K562 (cell line): ENCODE data around the gene YEATS2. TPM values are rescaled to one million over a fixed set of nuclear protein-coding genes. Genes with fewer than 3 reads are reported as not detected.

Source experiments
- ATAC-seq: fragments of 200-7000 bp; cut with Tn5 transposase; 3 replicates; pipeline ENCODE4 v1.9.1; 2020; ENCODE audit warnings: moderate library complexity
- BruUV-seq: library from RNA; stranded (reverse); fragments of 400-500 nt; replicated peaks from 2 replicates; lab custom pipeline; 2021; lab: Mats Ljungman, UMichigan
- CTCF ChIA-PET: fragments of 300-600 bp; formaldehyde crosslinking; extraction: SDS; loops from one replicate; lab custom pipeline; 2021; ENCODE audit warnings: low intra/inter-chr PET ratio; lab: Yijun Ruan, JAX
- POLR2A ChIA-PET: fragments of 300-600, 350-650 bp; sonication (Branson Sonifier 250); formaldehyde crosslinking; extraction: SDS; loops from one replicate; lab custom pipeline; 2021; ENCODE audit warnings: antibody characterized with exemption, inconsistent platforms; lab: Yijun Ruan, JAX
- DNase-seq, 4 experiments: peaks; one replicate each; pipeline versions ENCODE4 v3.0.0 to v3.0.0-alpha.2; 2011 to 2018; ENCODE audit warnings: low spot score in 3 of 4, mixed read lengths in 3 of 4; ENCODE audit errors: extremely low read depth in 1 of 4
- FAIRE-seq: peaks from 2 replicates; lab custom pipeline; 2011; peaks lifted over from hg19 to GRCh38; lab: Jason Lieb, UNC
- H2AFZ ChIP-seq: 2 replicates; pipeline ENCODE4 v1.6.0; 2011; ENCODE audit warnings: low read depth, low read length, control low read depth, inconsistent platforms
- H3K27ac ChIP-seq: fragments of 200-600 bp; 3 replicates; pipeline ENCODE4 v1.8.0; 2011; ENCODE audit warnings: low read depth, mild to moderate bottlenecking, control low read depth, inconsistent platforms, low read length, moderate library complexity, mixed read lengths; ENCODE audit errors: extremely low read depth
- H3K27me3 ChIP-seq, 2 experiments: fragments of 300-600 bp in 1 of 2; 2 replicates in 1 of 2; 3 replicates in 1 of 2; pipeline versions ENCODE4 v1.6.0 to v1.8.0; 2011; ENCODE audit warnings: inconsistent platforms in 2 of 2, low read length in 2 of 2, mild to moderate bottlenecking in 1 of 2, mixed read lengths in 1 of 2, moderate library complexity in 1 of 2; ENCODE audit not compliant: control insufficient read depth in 2 of 2, insufficient read depth in 2 of 2
- H3K36me3 ChIP-seq: fragments of 300-600 bp; 3 replicates; pipeline ENCODE4 v1.8.0; 2011; ENCODE audit warnings: mild to moderate bottlenecking, low read length, inconsistent platforms; ENCODE audit not compliant: control insufficient read depth, insufficient read depth
- H3K4me1 ChIP-seq, 2 experiments: fragments of 200-600 bp in 1 of 2; replicated peaks in 1 of 2; 2 replicates in 1 of 2; 3 replicates in 1 of 2; pipeline versions ENCODE4 v1.5.1 to v1.8.0; 2011; ENCODE audit warnings: inconsistent platforms in 2 of 2, low read length in 2 of 2, mild to moderate bottlenecking in 1 of 2, mixed read lengths in 1 of 2, moderate library complexity in 1 of 2; ENCODE audit not compliant: control insufficient read depth in 2 of 2, insufficient read depth in 2 of 2
- H3K4me2 ChIP-seq: 2 replicates; pipeline ENCODE4 v1.6.1; 2011; ENCODE audit warnings: low read length, control low read depth, inconsistent platforms, mixed read lengths; ENCODE audit not compliant: insufficient read depth
- H3K4me3 ChIP-seq: fragments of 200-600 bp; sonication (generic), shearing (Covaris generic); 2 replicates; pipeline ENCODE4 v1.5.1; 2016; ENCODE audit warnings: control low read depth, inconsistent platforms
- H3K79me2 ChIP-seq: fragments of 200-600 bp; 3 replicates; pipeline ENCODE4 v1.8.0; 2011; ENCODE audit warnings: low read length, inconsistent platforms; ENCODE audit not compliant: control insufficient read depth, insufficient read depth
- H3K9ac ChIP-seq, 2 experiments: 2 replicates each; pipeline versions ENCODE4 v1.6.0 to v1.6.1; 2011; ENCODE audit warnings: low read depth in 2 of 2, low read length in 2 of 2, control low read depth in 1 of 2, inconsistent platforms in 1 of 2, mild to moderate bottlenecking in 1 of 2, mixed read lengths in 1 of 2; ENCODE audit not compliant: insufficient read depth in 1 of 2
- H3K9me1 ChIP-seq: one replicate; pipeline ENCODE4 v1.6.0; 2011; ENCODE audit warnings: inconsistent platforms, mild to moderate bottlenecking, low read length, moderate library complexity; ENCODE audit not compliant: control insufficient read depth, insufficient read depth
- H3K9me3 ChIP-seq: replicated peaks from 2 replicates; pipeline ENCODE4 v1.5.1; 2011; ENCODE audit warnings: low read depth, low read length, inconsistent platforms; ENCODE audit not compliant: control insufficient read depth, insufficient read depth
- H4K20me1 ChIP-seq: replicated peaks from 2 replicates; pipeline ENCODE4 v1.6.1; 2011; ENCODE audit warnings: low read length, inconsistent platforms, mixed read lengths; ENCODE audit not compliant: control insufficient read depth, insufficient read depth
- ADNP ChIP-seq: fragments of 200-800 bp; sonication (Bioruptor generic); IDR thresholded peaks from 2 replicates; pipeline ENCODE4 v1.6.1; 2016; ENCODE audit warnings: missing genetic modification characterization, missing compliant biosample characterization
- ARID1B ChIP-seq: fragments of 450-650 bp; IDR thresholded peaks from 2 replicates; pipeline ENCODE4 v1.6.1; 2016; ENCODE audit warnings: antibody characterized with exemption, mild to moderate bottlenecking, inconsistent platforms
- CHCHD3 ChIP-seq: fragments of 250-450 bp; sonication (Bioruptor Pico); IDR thresholded peaks from 2 replicates; pipeline ENCODE4 v2.1.2; 2022; ENCODE audit warnings: mild to moderate bottlenecking
- HLTF ChIP-seq: fragments of 450-650 bp; IDR thresholded peaks from 2 replicates; pipeline ENCODE4 v1.6.1; 2016
- ILF3 ChIP-seq: fragments of 450-650 bp; IDR thresholded peaks from 2 replicates; pipeline ENCODE4 v1.6.1; 2018; ENCODE audit warnings: antibody characterized with exemption, mild to moderate bottlenecking, moderate library complexity, borderline replicate concordance
- KAT8 ChIP-seq: fragments of 450-650 bp; IDR thresholded peaks from 2 replicates; pipeline ENCODE4 v1.6.1; 2016; ENCODE audit warnings: low read depth, mild to moderate bottlenecking
- MEF2A ChIP-seq: IDR thresholded peaks from 2 replicates; pipeline ENCODE4 v1.6.1; 2011; ENCODE audit warnings: low read depth, mild to moderate bottlenecking, low read length, moderate library complexity; ENCODE audit not compliant: control insufficient read depth
- POLR2AphosphoS2 ChIP-seq: IDR thresholded peaks from 2 replicates; pipeline ENCODE4 v1.6.1; 2012; ENCODE audit warnings: low read length, improper control_type of control experiment
- RBM14 ChIP-seq: fragments of 200-400 bp; formaldehyde crosslinking; IDR thresholded peaks from 2 replicates; pipeline ENCODE4 v1.6.1; 2018; ENCODE audit warnings: low read depth, mild to moderate bottlenecking, low read length, moderate library complexity, borderline replicate concordance; ENCODE audit not compliant: insufficient read depth
- RFX7 ChIP-seq: fragments of 250-450 bp; sonication (Bioruptor Pico); IDR thresholded peaks from 2 replicates; pipeline ENCODE4 v1.5.1; 2021; ENCODE audit warnings: mild to moderate bottlenecking
- TBL1XR1 ChIP-seq, 2 experiments: IDR thresholded peaks; 2 replicates each; pipeline ENCODE4 v1.6.1; 2012; ENCODE audit warnings: improper control_type of control experiment in 2 of 2, low read length in 2 of 2, mild to moderate bottlenecking in 1 of 2
- TCFL5 ChIP-seq: fragments of 250-450 bp; sonication (Bioruptor Pico); conservative IDR thresholded peaks from 2 replicates; pipeline ENCODE4 v1.6.1; 2021; ENCODE audit warnings: mild to moderate bottlenecking, moderate library complexity, matching md5 sums
- ZNF696 ChIP-seq: fragments of 250-450 bp; sonication (Bioruptor Pico); conservative IDR thresholded peaks from 2 replicates; pipeline ENCODE4 v1.4.0; 2020; ENCODE audit warnings: mild to moderate bottlenecking, moderate library complexity
- WGBS: fragments of 100-300 bp; shearing (Covaris generic); methylation state at CpG from one replicate; pipeline ENCODE4 v1.1.6; 2016; ENCODE audit warnings: low coverage, mixed read lengths; ENCODE audit not compliant: insufficient coverage; ENCODE audit errors: missing lambda C conversion rate; 5-methylcytosine and 5-hydroxymethylcytosine counted together
- in situ Hi-C: fragments of 300-500 bp; cut with MboI; formaldehyde crosslinking; loops from 4 replicates; pipeline ENCODE4 v1.15.0; 2018; ENCODE audit warnings: inconsistent platforms, mixed read lengths
- intact Hi-C: fragments of 100-400 bp; cut with micrococcal nuclease; formaldehyde crosslinking; loops from 2 replicates; pipeline ENCODE4 v1.14.2; 2022
- polyA plus RNA-seq, 8 experiments: library from polyadenylated mRNA; depleted of rRNA in 4 of 8; stranded (reverse) in 5 of 8; unstranded in 3 of 8; fragments of >200 nt; fragmentation: Nextera tagmentation in 2 of 8; fragmentation: Illumina TruSeq in 1 of 8; extraction: Ambion mirVana in 2 of 8; extraction: Trizol in 1 of 8; gene quantifications; 2 replicates each; pipeline versions ENCODE4 v1.2.1 to v1.2.3, GENCODE V29; 2011 to 2014; ENCODE audit warnings: inconsistent platforms in 1 of 8, missing spikeins in 1 of 8
- total RNA-seq, 7 experiments: library from RNA; depleted of rRNA in 6 of 7; stranded (reverse); fragments of >200 nt in 6 of 7; fragmentation: Illumina TruSeq in 2 of 7; extraction: Trizol in 2 of 7; gene quantifications; 2 replicates each; pipeline versions ENCODE4 v1.2.1 to v1.2.3, GENCODE V29; 2011 to 2021; ENCODE audit warnings: low replicate concordance in 1 of 7
- TF ChIP-seq, protein P1 (sequence below): fragments of 150-350 bp; IDR thresholded peaks from 2 replicates; pipeline ENCODE4 v1.6.1; 2014; ENCODE audit warnings: low read depth, mild to moderate bottlenecking, low read length, borderline replicate concordance
- TF ChIP-seq, protein P2 (sequence below): sonication (generic); formaldehyde crosslinking; IDR thresholded peaks from 2 replicates; pipeline ENCODE4 v1.9.0; 2022; ENCODE audit warnings: mild to moderate bottlenecking, missing genetic modification reagents

The YEATS2 gene
- total and polyA plus RNA-seq, 9 of the 15 experiments (the other 6 are each of a cell fraction or from before 2014, with no cell fraction given), result 1.8 to 35.2 (median 19.0) TPM

DNA sequence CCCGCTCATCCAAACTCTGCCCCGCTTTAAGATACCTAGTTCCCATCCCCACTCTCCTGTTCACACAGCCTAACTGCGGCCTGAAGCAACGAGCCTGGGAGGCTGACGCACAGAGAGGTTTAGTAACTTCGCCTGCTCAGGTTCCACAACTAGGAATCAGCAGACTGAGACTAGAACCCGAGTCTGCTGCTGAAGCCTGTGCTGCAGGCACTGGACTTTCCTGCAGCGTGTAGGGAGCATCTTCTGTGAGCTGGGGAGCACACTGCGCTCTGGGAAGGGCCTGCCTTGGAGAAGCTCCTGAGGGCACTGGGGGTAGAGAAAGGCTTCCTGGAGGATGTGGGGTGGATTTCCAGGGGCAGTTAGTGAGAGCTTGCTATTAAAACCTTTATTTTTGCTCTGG lies 132.6 kb downstream of the YEATS2 start (continued):
- TF ChIP-seq RFX7 (CRISPR knock-in tag), result no peak
- TF ChIP-seq HLTF, result no peak
- TF ChIP-seq ARID1B, result no peak
- TF ChIP-seq, protein P1, sequence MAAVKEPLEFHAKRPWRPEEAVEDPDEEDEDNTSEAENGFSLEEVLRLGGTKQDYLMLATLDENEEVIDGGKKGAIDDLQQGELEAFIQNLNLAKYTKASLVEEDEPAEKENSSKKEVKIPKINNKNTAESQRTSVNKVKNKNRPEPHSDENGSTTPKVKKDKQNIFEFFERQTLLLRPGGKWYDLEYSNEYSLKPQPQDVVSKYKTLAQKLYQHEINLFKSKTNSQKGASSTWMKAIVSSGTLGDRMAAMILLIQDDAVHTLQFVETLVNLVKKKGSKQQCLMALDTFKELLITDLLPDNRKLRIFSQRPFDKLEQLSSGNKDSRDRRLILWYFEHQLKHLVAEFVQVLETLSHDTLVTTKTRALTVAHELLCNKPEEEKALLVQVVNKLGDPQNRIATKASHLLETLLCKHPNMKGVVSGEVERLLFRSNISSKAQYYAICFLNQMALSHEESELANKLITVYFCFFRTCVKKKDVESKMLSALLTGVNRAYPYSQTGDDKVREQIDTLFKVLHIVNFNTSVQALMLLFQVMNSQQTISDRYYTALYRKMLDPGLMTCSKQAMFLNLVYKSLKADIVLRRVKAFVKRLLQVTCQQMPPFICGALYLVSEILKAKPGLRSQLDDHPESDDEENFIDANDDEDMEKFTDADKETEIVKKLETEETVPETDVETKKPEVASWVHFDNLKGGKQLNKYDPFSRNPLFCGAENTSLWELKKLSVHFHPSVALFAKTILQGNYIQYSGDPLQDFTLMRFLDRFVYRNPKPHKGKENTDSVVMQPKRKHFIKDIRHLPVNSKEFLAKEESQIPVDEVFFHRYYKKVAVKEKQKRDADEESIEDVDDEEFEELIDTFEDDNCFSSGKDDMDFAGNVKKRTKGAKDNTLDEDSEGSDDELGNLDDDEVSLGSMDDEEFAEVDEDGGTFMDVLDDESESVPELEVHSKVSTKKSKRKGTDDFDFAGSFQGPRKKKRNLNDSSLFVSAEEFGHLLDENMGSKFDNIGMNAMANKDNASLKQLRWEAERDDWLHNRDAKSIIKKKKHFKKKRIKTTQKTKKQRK, result no peak
- no peak for TF ChIP-seq POLR2AphosphoS2
- TF ChIP-seq CHCHD3 (CRISPR knock-in tag), result no peak
- TF ChIP-seq RBM14, result no peak
- no peak for TF ChIP-seq MEF2A
- no peak for TF ChIP-seq ADNP (tag)

DNA sequence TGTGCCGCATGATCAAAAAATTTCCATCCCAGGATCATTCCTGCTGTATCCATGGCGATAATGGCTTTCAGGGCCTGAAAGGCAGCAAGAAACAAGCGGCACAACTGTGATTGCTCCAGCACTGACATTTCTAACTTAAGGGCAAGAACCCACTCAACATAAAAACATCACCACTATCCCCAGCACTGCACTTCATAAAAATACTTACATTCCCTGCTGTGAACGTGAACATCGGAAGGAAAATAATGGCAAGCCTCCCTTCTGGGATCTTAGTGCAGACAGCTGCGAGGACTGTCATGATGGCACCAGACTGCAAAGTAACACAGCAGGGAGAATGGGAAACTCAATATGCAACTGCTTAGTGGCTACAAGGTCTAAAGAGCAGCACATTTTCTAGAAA lies 135.9 kb downstream of the YEATS2 start:
- no peak for ATAC-seq
- TF ChIP-seq ZNF696 (CRISPR knock-in tag) (no peak), TBL1XR1 (IDR thresholded peaks at IDR 0.05; ENCODE audit: low read length in 2 of 2) (no peak), TCFL5 (CRISPR knock-in tag) (no peak), ILF3 (no peak), KAT8 (no peak)
- TF ChIP-seq, protein P2, sequence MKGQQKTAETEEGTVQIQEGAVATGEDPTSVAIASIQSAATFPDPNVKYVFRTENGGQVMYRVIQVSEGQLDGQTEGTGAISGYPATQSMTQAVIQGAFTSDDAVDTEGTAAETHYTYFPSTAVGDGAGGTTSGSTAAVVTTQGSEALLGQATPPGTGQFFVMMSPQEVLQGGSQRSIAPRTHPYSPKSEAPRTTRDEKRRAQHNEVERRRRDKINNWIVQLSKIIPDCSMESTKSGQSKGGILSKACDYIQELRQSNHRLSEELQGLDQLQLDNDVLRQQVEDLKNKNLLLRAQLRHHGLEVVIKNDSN (CRISPR knock-in tag), result no peak
- intact Hi-C loops (no loop called here), in situ Hi-C loops (no loop called here)
- Histone ChIP-seq H3K36me3 (peaks cover 56% of the 10 kb centered on the region), H3K4me3 (no peak overlapping the region), H3K9me1 (no peaks in the 10 kb centered on the region), H3K9ac (no peak overlapping the region), H2AFZ (no peak overlapping the region), H3K4me2 (no peak overlapping the region), H3K4me1 (no peaks in the 10 kb centered on the region), H3K79me2 (no peaks in the 10 kb centered on the region), H3K27ac (no peak overlapping the region), H4K20me1 (no peaks in the 10 kb centered on the region), H3K9me3 (no peaks in the 10 kb centered on the region), H3K27me3 (no peaks in the 10 kb centered on the region)
- DNase-seq, result no peak
- no peak for FAIRE-seq
- 90% methylated on average over 6 of the region's 6 CpGs for WGBS
- no TSS peak for BruUV-seq
- ChIA-PET POLR2A (no interaction called here), CTCF (no interaction called here)
